SU-DHL-6 (cell line): ENCODE measurements around the gene SPC25.

Experiments used
- H2AFZ ChIP-seq: fragments of 200-600 bp; sonication (generic); 2 replicates; pipeline ENCODE4 v1.6.1; 2014; ENCODE audit warnings: low read depth, mild to moderate bottlenecking, moderate library complexity, mixed read lengths, antibody characterized with exemption, low read length; ENCODE audit not compliant: severe bottlenecking
- H3F3A ChIP-seq: fragments of 200-600 bp; shearing (Covaris generic); 2 replicates; pipeline ENCODE4 v1.6.0; 2016; ENCODE audit warnings: antibody characterized with exemption, mild to moderate bottlenecking; ENCODE audit not compliant: insufficient read depth
- H3K27ac ChIP-seq: fragments of 200-600 bp; sonication (generic); 2 replicates; pipeline ENCODE4 v1.5.1; 2016; ENCODE audit warnings: low read depth, mild to moderate bottlenecking, low read length, moderate library complexity, mixed read lengths
- H3K27me3 ChIP-seq: fragments of 200-600 bp; sonication (generic), shearing (Covaris generic); 2 replicates; pipeline ENCODE4 v1.6.0; 2014; ENCODE audit warnings: mild to moderate bottlenecking, low read length
- H3K36me3 ChIP-seq: fragments of 200-600 bp; sonication (generic); 2 replicates; pipeline ENCODE4 v1.6.1; 2014; ENCODE audit warnings: mild to moderate bottlenecking, low read length, mixed read lengths
- H3K4me2 ChIP-seq: fragments of 300-600, 200-600 bp; shearing (Covaris generic), sonication (generic); 2 replicates; pipeline ENCODE4 v1.6.0; 2014; ENCODE audit warnings: low read length, low read depth, mild to moderate bottlenecking; ENCODE audit not compliant: poor library complexity, severe bottlenecking
- H3K4me3 ChIP-seq: fragments of 200-600 bp; sonication (generic); 2 replicates; pipeline ENCODE4 v1.5.1; 2014; ENCODE audit warnings: antibody characterized with exemption, low read length, mild to moderate bottlenecking, mixed read lengths; ENCODE audit not compliant: insufficient read depth, poor library complexity, severe bottlenecking
- H3K79me2 ChIP-seq: fragments of 200-600 bp; sonication (generic); 2 replicates; pipeline ENCODE4 v1.6.1; 2014; ENCODE audit warnings: mild to moderate bottlenecking, low read length, moderate library complexity; ENCODE audit not compliant: insufficient read depth
- H3K9ac ChIP-seq: fragments of 200-600 bp; sonication (generic); 2 replicates; pipeline ENCODE4 v1.7.0; 2014; ENCODE audit warnings: mild to moderate bottlenecking, low read length
- H3K9me2 ChIP-seq: fragments of 200-600 bp; sonication (generic); replicated peaks from 2 replicates; pipeline ENCODE4 v1.6.1; 2014; ENCODE audit warnings: low read length; ENCODE audit not compliant: insufficient read depth
- H3K9me3 ChIP-seq: fragments of 200-600 bp; sonication (generic); 2 replicates; pipeline ENCODE4 v1.6.1; 2014; ENCODE audit warnings: low read length, mixed read lengths; ENCODE audit not compliant: insufficient read depth
- H4K20me1 ChIP-seq: fragments of 200-600 bp; sonication (generic); 2 replicates; pipeline ENCODE4 v1.6.1; 2014; ENCODE audit warnings: low read depth, mild to moderate bottlenecking, antibody characterized with exemption, low read length, moderate library complexity, mixed read lengths
- CTCF ChIP-seq: fragments of 200-600 bp; sonication (generic); IDR thresholded peaks from one replicate; pipeline ENCODE4 v1.5.1; 2017; ENCODE audit warnings: antibody characterized with exemption, mild to moderate bottlenecking, low read length, moderate library complexity; ENCODE audit not compliant: insufficient read depth, poor library complexity, severe bottlenecking
- EZH2phosphoT487 ChIP-seq: fragments of 200-600 bp; sonication (generic), shearing (Covaris generic); conservative IDR thresholded peaks from 2 replicates; pipeline ENCODE4 v1.6.1; 2018; ENCODE audit warnings: mild to moderate bottlenecking, antibody characterized with exemption, low read length, moderate library complexity, mixed read lengths

SPC25 gene

GRCh38 chr2:168854651-168855050 is 35.6 kb downstream of the SPC25 start:
- TF ChIP-seq EZH2phosphoT487 (no peak), CTCF (no peak)
- H3K27ac ChIP-seq, result no peak overlapping the region
- H3K27me3 ChIP-seq, result no peaks in the 10 kb centered on the region
- no peak overlapping the region for H3K4me3 ChIP-seq
- no peak overlapping the region for H3K4me2 ChIP-seq
- no peaks in the 10 kb centered on the region for H4K20me1 ChIP-seq
- no peaks in the 10 kb centered on the region for H3K36me3 ChIP-seq
- no peak overlapping the region for H3K9ac ChIP-seq
- no peaks in the 10 kb centered on the region for H3F3A ChIP-seq
- H3K9me3 ChIP-seq, result no peaks in the 10 kb centered on the region
- H2AFZ ChIP-seq, result no peak overlapping the region
- H3K79me2 ChIP-seq, result no peaks in the 10 kb centered on the region
- H3K9me2 ChIP-seq, result no peaks in the 10 kb centered on the region

- Histone ChIP-seq H2AFZ (no peak overlapping the region), H3K79me2 (no peaks in the 10 kb centered on the region), H3K27me3 (no peaks in the 10 kb centered on the region), H3K9me2 (no peaks in the 10 kb centered on the region), H3K4me3 (no peak overlapping the region), H3F3A (no peaks in the 10 kb centered on the region), H3K9ac (no peak overlapping the region), H3K36me3 (no peaks in the 10 kb centered on the region), H3K27ac (no peak overlapping the region), H3K4me2 (no peak overlapping the region), H3K9me3 (no peaks in the 10 kb centered on the region), H4K20me1 (no peaks in the 10 kb centered on the region)
- TF ChIP-seq EZH2phosphoT487 (no peak), CTCF (no peak)
Measured at GRCh38 chr2:168853471-168853870, 36.8 kb downstream of the SPC25 start.

- no peak overlapping the region for H2AFZ ChIP-seq
- no peaks in the 10 kb centered on the region for H3K79me2 ChIP-seq
- H3K4me2 ChIP-seq, result no peak overlapping the region
- no peaks in the 10 kb centered on the region for H3K9me3 ChIP-seq
- H4K20me1 ChIP-seq, result no peaks in the 10 kb centered on the region
- no peak overlapping the region for H3K27ac ChIP-seq
- no peak overlapping the region for H3K4me3 ChIP-seq
- no peak overlapping the region for H3K9ac ChIP-seq
- no peaks in the 10 kb centered on the region for H3K36me3 ChIP-seq
- H3K27me3 ChIP-seq, result no peaks in the 10 kb centered on the region
- TF ChIP-seq CTCF (no peak), EZH2phosphoT487 (no peak)
- no peaks in the 10 kb centered on the region for H3K9me2 ChIP-seq
- no peaks in the 10 kb centered on the region for H3F3A ChIP-seq
Measured at GRCh38 chr2:168852481-168852880, 37.7 kb downstream of the SPC25 start.
